SK-N-SH (cell line): Measurements from ENCODE around the gene ANKH. TPM values are rescaled to one million over a fixed set of nuclear protein-coding genes. Genes with fewer than 3 reads are reported as not detected.

Experiments used
- CTCF ChIA-PET: fragments of 300-600, 350-600 bp; formaldehyde crosslinking; extraction: SDS; loops from one replicate; lab custom pipeline; 2021; lab: Yijun Ruan, JAX
- POLR2A ChIA-PET: fragments of 350-600 bp; sonication (Branson Sonifier 250); formaldehyde crosslinking; extraction: SDS; loops from one replicate; lab custom pipeline; 2020; ENCODE audit warnings: antibody characterized with exemption, inconsistent platforms; lab: Yijun Ruan, JAX
- DNase-seq: peaks from one replicate; pipeline ENCODE4 v3.0.0; 2012
- H2AFZ ChIP-seq: fragments of 200-600 bp; sonication (generic); 2 replicates; pipeline ENCODE4 v1.8.1; 2016; ENCODE audit warnings: antibody characterized with exemption, mild to moderate bottlenecking, low read depth
- H3F3A ChIP-seq: fragments of 200-600 bp; sonication (generic); replicated peaks from 2 replicates; pipeline ENCODE3; 2016; ENCODE audit warnings: antibody characterized with exemption, mild to moderate bottlenecking; ENCODE audit not compliant: insufficient read depth
- H3K27ac ChIP-seq, 2 experiments: fragments of 200-500 bp in 1 of 2; fragments of 200-600 bp in 1 of 2; sonication (Bioruptor generic) in 1 of 2; sonication (generic), shearing (Covaris generic) in 1 of 2; 2 replicates each; pipeline versions ENCODE4 v1.5.1 to v1.6.1; 2014 to 2016; ENCODE audit warnings: low read depth in 2 of 2, inconsistent platforms in 1 of 2, low read length in 1 of 2, mild to moderate bottlenecking in 1 of 2, mixed read lengths in 1 of 2
- H3K27me3 ChIP-seq: fragments of 200-600 bp; sonication (generic), shearing (Covaris generic); 2 replicates; pipeline ENCODE4 v1.6.1; 2016; ENCODE audit warnings: mixed run types; ENCODE audit not compliant: insufficient read depth
- H3K36me3 ChIP-seq, 2 experiments: fragments of 200-500 bp in 1 of 2; fragments of 200-600 bp in 1 of 2; sonication (Bioruptor generic) in 1 of 2; sonication (generic) in 1 of 2; replicated peaks in 1 of 2; 2 replicates each; pipeline versions ENCODE3 to v1.5.1; 2014 to 2016; ENCODE audit warnings: low read length in 1 of 2, mild to moderate bottlenecking in 1 of 2; ENCODE audit not compliant: insufficient read depth in 2 of 2, control insufficient read depth in 1 of 2
- H3K4me1 ChIP-seq, 2 experiments: fragments of 200-500 bp in 1 of 2; fragments of 200-600 bp in 1 of 2; sonication (Bioruptor generic) in 1 of 2; sonication (generic), shearing (Covaris generic) in 1 of 2; 2 replicates each; pipeline versions ENCODE4 v1.5.1 to v1.6.1; 2014 to 2016; ENCODE audit warnings: low read depth in 1 of 2, low read length in 1 of 2, mixed run types in 1 of 2; ENCODE audit not compliant: insufficient read depth in 2 of 2, control insufficient read depth in 1 of 2
- H3K4me2 ChIP-seq: fragments of 200-600 bp; sonication (generic), shearing (Covaris generic); 2 replicates; pipeline ENCODE4 v1.6.1; 2017; ENCODE audit warnings: mixed run types
- H3K4me3 ChIP-seq, 2 experiments: fragments of 200-500 bp in 1 of 2; fragments of 200-600 bp in 1 of 2; sonication (Bioruptor generic) in 1 of 2; sonication (generic), shearing (Covaris generic) in 1 of 2; 2 replicates each; pipeline versions ENCODE4 v1.5.1 to v1.8.1; 2014 to 2016; ENCODE audit warnings: low read depth in 2 of 2, inconsistent platforms in 1 of 2, low read length in 1 of 2, mild to moderate bottlenecking in 1 of 2, mixed read lengths in 1 of 2, moderate library complexity in 1 of 2
- H3K79me2 ChIP-seq: fragments of 200-600 bp; sonication (generic); 2 replicates; pipeline ENCODE4 v1.8.1; 2017; ENCODE audit warnings: mild to moderate bottlenecking; ENCODE audit not compliant: insufficient read depth
- H3K9ac ChIP-seq: fragments of 200-600 bp; sonication (generic); 2 replicates; pipeline ENCODE4 v1.6.1; 2017; ENCODE audit warnings: mixed run types
- H3K9me2 ChIP-seq: fragments of 200-600 bp; sonication (generic); 2 replicates; pipeline ENCODE4 v1.6.1; 2017; ENCODE audit warnings: mixed run types
- H3K9me3 ChIP-seq: fragments of 200-600 bp; sonication (generic); 2 replicates; pipeline ENCODE4 v1.6.1; 2017; ENCODE audit warnings: mixed run types, mild to moderate bottlenecking, moderate library complexity
- H4K20me1 ChIP-seq: fragments of 200-600 bp; sonication (generic); 2 replicates; pipeline ENCODE4 v1.6.1; 2017; ENCODE audit warnings: mild to moderate bottlenecking, mixed run types; ENCODE audit not compliant: insufficient read depth
- ELF1 ChIP-seq: IDR thresholded peaks from 2 replicates; pipeline ENCODE4 v1.4.0; 2012
- FOXJ3 ChIP-seq: sonication (generic); formaldehyde crosslinking; IDR thresholded peaks from 2 replicates; pipeline ENCODE4 v1.5.1; 2020; ENCODE audit warnings: mild to moderate bottlenecking, missing genetic modification reagents
- FOXM1 ChIP-seq: IDR thresholded peaks from 2 replicates; pipeline ENCODE4 v1.4.0; 2012; ENCODE audit warnings: low read depth, mild to moderate bottlenecking
- JUND ChIP-seq: IDR thresholded peaks from 2 replicates; pipeline ENCODE4 v1.4.0; 2012
- NFIC ChIP-seq: IDR thresholded peaks from 2 replicates; pipeline ENCODE4 v1.4.0; 2012; ENCODE audit warnings: borderline replicate concordance
- SIN3A ChIP-seq: IDR thresholded peaks from 2 replicates; pipeline ENCODE4 v1.6.1; 2012; ENCODE audit warnings: low read depth, mild to moderate bottlenecking, low read length, moderate library complexity, borderline replicate concordance
- SMC3 ChIP-seq: IDR thresholded peaks from 2 replicates; pipeline ENCODE4 v1.6.1; 2012; ENCODE audit warnings: low read depth, low read length, improper control_type of control experiment
- TAF1 ChIP-seq: IDR thresholded peaks from 2 replicates; pipeline ENCODE4 v1.6.1; 2012; ENCODE audit warnings: low read depth, mild to moderate bottlenecking, low read length, moderate library complexity, borderline replicate concordance
- TCF12 ChIP-seq: IDR thresholded peaks from 2 replicates; pipeline ENCODE4 v1.4.0; 2012
- WGBS: methylation state at CpG from one replicate; pipeline ENCODE4 v1.1.6; 2017; ENCODE audit warnings: low lambda C conversion rate; 5-methylcytosine and 5-hydroxymethylcytosine counted together
- polyA plus RNA-seq, 3 experiments: library from polyadenylated mRNA; depleted of rRNA; stranded (reverse); fragments of >200 nt; gene quantifications; 2 replicates each; pipeline ENCODE4 v1.2.3, GENCODE V29; 2012
- TF ChIP-seq, protein P1 (sequence below): IDR thresholded peaks from 2 replicates; pipeline ENCODE4 v1.4.0; 2012; ENCODE audit warnings: low read depth, borderline replicate concordance

The ANKH gene
- polyA plus RNA-seq, 1 of the 3 experiments (the other 2 are of a cell fraction), result 22.0 TPM

DNA sequence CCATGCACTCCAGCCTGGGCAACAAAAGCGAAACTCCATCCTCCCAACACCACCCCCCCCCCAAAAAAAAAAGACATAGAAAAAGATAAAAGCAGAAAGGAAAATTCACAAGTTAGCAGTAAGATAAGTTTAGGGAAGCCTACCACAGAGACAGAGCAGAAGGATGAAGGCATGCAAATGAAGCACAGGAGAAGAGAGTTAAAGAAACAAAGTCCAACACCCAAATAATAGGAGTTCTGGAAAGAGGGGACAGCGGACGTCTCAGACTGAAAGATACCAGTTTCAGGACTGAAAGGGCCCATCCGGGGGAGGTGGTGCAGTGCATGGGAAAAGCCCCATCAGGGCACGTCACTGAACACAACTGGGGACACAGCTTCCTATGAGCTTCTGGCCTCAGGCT, 152.8 kb downstream of the ANKH start:
- no peak for DNase-seq
- H3K9ac ChIP-seq, result no peak overlapping the region
- no peaks in the 10 kb centered on the region for H4K20me1 ChIP-seq
- peaks cover 9% of the 10 kb centered on the region for H3F3A ChIP-seq
- no peaks in the 10 kb centered on the region for H3K27me3 ChIP-seq
- H3K36me3 ChIP-seq, result peaks cover 3 to 27% of the 10 kb centered on the region in 2 experiments
- H3K27ac ChIP-seq, result no peak overlapping the region
- ChIA-PET POLR2A (interaction anchor here (0.7 kb wide), 1 partner anchor 11 kb away, joined by 3 read pairs; no protein-coding TSS in a partner anchor), CTCF (interaction anchor here (0.7 to 1.6 kb wide), 3 partner anchors 9 to 296 kb away, joined by 3 to 10 read pairs (median 4); no protein-coding TSS in a partner anchor)
- H3K4me1 ChIP-seq, result peaks cover 6 to 8% of the 10 kb centered on the region in 2 experiments; a peak in 1 of 4 replicates
- no peak for TF ChIP-seq TAF1
- TF ChIP-seq FOXJ3 (CRISPR knock-in tag), result no peak
- TF ChIP-seq SIN3A, result no peak
- TF ChIP-seq, protein P1, sequence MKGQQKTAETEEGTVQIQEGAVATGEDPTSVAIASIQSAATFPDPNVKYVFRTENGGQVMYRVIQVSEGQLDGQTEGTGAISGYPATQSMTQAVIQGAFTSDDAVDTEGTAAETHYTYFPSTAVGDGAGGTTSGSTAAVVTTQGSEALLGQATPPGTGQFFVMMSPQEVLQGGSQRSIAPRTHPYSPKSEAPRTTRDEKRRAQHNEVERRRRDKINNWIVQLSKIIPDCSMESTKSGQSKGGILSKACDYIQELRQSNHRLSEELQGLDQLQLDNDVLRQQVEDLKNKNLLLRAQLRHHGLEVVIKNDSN, result no peak
- TF ChIP-seq JUND, result no peak
- no peak for TF ChIP-seq SMC3
- no peak for TF ChIP-seq NFIC
- TF ChIP-seq TCF12, result no peak
- no peaks in the 10 kb centered on the region for H3K79me2 ChIP-seq
- 96% methylated on average over 5 of the region's 5 CpGs for WGBS
- no peaks in the 10 kb centered on the region for H3K9me2 ChIP-seq
- no peak overlapping the region for H3K4me3 ChIP-seq
- no peak overlapping the region for H3K4me2 ChIP-seq
- H3K9me3 ChIP-seq, result no peaks in the 10 kb centered on the region
- no peak overlapping the region for H2AFZ ChIP-seq

DNA sequence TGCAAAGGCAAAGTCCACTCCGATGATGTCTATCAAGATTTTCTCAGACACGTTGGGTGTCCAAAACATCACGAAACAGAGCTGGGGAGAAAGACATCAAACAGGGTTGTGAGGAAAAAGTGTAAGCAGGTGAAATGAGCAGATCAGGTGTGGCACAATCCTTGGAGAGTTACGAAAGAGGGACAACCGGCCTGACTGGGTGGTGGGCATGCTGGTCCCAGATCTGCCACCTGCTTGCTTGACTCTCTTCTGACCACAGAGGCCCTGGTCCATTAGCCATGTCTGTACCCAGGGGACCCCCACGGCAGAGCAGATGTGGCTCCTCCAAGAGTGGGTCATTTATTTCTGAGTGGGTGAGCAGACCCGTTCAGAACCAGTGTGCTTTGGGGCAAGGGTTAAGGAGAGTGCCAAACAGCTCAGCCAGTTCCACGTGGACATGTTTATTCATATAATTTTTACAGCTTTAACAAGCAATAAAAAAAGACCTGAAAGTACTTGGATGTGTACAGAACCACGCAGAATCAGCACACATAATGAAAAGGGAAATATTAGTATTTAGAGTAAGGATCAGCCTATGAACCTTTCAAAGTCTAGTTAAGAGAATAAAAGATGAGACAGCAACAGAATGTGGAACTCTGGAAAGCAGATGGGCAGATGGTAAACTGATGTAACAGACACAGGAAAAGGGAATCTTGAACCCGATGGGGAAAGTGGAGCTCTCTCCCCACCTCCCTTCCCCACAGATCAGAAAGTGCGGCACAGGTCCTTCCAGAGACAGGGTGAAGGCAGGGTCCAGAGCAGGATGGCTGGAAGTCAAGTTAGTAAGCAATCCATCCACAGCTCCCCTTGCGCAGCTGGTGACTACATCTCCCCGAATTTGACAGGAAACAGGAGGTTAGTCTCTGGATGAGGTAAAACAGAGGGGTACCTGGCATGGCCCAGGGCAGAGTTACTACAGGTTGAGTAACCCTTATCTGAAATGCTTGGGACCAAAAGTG, 154.5 kb downstream of the ANKH start:
- H3K36me3 ChIP-seq, result peaks cover 16 to 21% of the 10 kb centered on the region in 2 experiments
- no peak for DNase-seq
- H3K9me2 ChIP-seq, result no peaks in the 10 kb centered on the region
- H3K4me1 ChIP-seq, result peaks cover 6 to 8% of the 10 kb centered on the region in 2 experiments; a peak in 1 of 4 replicates
- H3K4me3 ChIP-seq, result no peak overlapping the region
- TF ChIP-seq FOXM1 (no peak), ELF1 (no peak)
- H3K9ac ChIP-seq, result no peak overlapping the region
- no peak overlapping the region for H3K27ac ChIP-seq
- ChIA-PET POLR2A (no interaction called here), CTCF (interaction anchor here (1.4 to 1.5 kb wide), 3 partner anchors 10 to 297 kb away, joined by 4 to 5 read pairs (median 4); no protein-coding TSS in a partner anchor)
- 86% methylated on average over 12 of the region's 13 CpGs for WGBS
- H3K4me2 ChIP-seq, result no peak overlapping the region
- no peak overlapping the region for H2AFZ ChIP-seq
- no peaks in the 10 kb centered on the region for H3K79me2 ChIP-seq
- H4K20me1 ChIP-seq, result no peaks in the 10 kb centered on the region
- H3K27me3 ChIP-seq, result no peaks in the 10 kb centered on the region
- H3K9me3 ChIP-seq, result no peaks in the 10 kb centered on the region
- peaks cover 9% of the 10 kb centered on the region for H3F3A ChIP-seq
